ENCODE data around the gene CCDC124.
A peak's percentile ranks its signal among the peaks of the same experiment; 100 is the strongest.

Gene CCDC124

DNA sequence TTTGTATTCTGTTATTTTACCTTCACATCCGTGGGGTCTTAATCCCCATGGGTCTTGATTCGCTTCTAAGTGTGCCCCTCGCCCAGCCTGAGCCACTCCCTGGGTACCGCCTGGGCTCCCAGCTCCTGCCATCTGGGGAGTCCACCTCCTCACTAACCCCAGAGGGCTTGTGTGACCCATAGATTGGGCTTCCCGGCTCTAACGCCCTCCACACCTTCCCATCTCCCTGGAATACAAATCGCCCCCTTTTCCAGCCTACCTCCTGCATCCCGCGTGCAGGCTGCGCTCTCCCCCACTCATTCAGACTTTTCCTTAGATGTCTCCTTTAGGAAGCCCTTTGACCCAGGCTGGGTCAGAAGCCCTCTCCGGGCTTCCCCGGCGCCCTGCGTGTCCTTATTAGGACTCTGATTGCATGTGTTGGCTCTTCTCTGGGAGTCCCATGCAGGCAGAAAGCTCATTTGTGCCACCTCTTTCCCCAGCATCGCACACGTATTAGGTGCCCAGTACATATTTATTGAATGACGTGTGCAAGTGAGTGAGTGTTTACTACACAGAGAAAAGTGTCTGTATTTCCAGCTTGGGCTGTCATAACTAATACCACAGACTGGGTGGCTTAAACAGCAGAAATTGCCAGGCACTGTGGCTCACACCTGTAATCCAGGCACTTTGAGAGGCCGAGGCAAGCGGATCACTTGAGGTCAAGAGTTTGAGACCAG is 757 bp downstream of the CCDC124 start:
- DNase-seq (ENCODE audit: low read depth in 3 of 3): no peak

DNA sequence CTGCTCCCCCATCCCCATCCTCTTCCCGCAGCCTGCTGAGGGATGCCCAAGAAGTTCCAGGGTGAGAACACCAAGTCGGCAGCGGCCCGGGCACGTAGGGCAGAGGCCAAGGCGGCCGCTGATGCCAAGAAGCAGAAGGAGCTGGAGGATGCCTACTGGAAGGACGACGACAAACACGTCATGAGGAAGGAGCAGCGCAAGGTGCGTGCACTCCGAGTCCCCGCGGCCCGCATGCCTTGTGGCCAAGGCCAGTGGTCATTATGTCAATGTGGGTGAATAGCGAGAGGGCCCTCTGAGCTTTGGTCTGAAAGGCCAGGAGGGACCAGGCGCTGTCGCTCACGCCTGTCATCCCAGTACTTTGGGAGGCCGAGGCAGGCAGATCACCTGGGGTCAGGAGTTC is 3.6 kb downstream of the CCDC124 start:
- DNase-seq (ENCODE audit: low read depth in 3 of 3): no peak

DNA sequence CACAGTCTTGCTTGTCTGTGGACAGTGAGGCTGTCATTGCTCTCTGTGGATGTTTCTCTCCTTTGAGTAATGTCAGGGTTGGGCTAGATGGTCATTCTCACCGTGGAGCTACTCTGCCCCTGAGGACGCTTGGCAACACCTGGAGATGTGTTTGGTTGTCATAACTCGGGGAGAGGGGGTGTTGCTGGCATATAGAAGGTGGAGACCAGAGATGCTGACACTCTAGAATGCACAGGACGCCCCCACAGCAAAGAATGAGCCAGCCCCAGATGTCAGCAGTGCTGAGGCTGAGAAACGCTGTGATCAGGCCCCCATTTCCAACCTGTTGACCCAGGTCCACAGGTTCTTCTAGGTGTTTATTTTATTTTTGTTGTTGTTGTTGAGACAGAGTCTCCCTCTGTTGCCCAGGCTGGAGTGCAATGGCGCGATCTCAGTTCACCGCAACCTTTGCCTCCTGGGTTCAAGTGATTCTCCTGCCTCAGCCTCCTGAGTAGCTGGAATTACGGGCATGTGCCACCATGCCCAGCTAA is 4.6 kb downstream of the CCDC124 start:
- DNase-seq (ENCODE audit: low read depth in 3 of 3): no peak

DNA sequence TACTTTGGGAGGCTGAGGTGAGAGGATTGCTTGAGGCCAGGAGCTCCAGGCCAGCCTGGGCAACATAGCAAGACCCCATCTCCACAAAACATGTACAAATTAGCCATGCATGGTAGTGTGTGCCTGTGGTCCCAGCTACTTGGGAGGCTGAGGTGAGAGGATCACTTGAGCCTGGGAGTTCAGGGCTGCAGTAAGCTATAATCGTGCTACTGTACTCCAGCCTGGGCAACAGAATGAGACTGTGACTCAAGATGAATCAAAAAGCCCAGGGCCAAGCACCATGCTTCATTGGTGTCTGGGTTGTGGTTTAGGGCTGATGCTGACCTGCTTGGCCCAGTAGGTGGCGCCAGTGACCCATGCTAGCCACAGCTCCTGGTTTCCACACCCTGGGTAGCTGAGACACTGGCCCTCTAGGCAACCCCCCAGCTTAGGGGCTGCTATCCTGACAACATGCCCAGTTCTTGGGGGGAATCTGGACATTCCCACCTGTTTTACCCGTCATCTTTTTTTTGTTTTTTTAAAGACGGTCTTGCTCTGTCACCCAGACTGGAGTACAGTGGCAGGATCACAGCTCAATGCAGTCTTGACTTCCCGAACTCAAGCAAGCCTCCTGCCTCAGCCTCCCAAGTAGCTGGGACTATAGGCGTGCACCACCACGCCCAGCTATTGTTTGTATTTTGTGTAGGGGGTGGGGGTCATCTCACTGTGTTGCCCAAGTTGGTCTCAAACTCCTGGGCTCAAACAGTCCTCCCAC is 5.5 kb downstream of the CCDC124 start:
- DNase-seq (ENCODE audit: low read depth in 3 of 3): peak; percentile 68 to 84 (median 71)

- no peak for DNase-seq (ENCODE audit: low read depth in 3 of 3)
Observed at GRCh38 chr19:17942181-17942580, 9.4 kb downstream of the CCDC124 start.

GRCh38 chr19:17942582-17943273 is 9.9 kb downstream of the CCDC124 start:
- no peak for DNase-seq (ENCODE audit: low read depth in 3 of 3)

DNA sequence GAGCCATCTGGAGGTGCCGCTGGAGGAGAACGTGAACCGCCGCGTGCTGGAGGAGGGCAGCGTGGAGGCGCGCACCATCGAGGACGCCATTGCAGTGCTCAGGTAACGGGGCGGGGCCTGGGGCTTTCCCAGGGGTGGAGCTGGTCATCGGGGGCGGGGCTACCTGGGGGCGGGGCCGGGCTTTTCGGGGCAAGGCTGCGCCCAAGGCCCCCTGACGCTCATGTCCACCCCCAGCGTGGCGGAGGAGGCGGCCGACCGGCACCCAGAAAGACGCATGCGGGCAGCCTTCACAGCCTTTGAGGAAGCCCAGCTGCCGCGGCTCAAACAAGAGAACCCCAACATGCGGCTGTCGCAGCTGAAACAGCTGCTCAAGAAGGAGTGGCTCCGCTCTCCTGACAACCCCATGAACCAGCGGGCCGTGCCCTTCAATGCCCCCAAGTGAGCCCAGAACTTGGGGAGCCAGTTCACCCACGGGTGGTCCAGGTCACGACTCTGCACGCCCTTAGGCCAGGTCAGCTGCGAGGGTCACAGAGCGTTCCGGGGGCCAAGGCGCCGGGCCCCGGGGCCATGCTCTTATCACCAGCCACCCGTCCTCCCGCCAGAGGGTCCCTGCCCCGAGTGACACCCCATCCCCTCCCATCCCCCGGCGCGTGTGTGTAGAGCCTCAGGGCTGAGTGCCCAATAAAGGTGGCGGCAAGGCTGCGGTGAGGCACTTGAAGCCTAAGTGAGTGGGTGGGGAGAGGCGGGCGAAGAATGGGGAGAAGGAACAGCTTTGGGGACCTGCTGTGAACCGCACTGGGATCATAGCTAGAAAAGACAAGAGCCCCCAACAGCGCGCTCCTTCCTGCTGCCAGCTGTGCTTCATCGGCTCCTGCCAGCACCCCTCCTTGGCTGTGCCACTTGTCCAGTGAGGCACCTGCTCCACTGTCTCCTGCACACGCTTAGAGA is 10.7 kb downstream of the CCDC124 start:
- no peak for DNase-seq (ENCODE audit: low read depth in 3 of 3)

DNA sequence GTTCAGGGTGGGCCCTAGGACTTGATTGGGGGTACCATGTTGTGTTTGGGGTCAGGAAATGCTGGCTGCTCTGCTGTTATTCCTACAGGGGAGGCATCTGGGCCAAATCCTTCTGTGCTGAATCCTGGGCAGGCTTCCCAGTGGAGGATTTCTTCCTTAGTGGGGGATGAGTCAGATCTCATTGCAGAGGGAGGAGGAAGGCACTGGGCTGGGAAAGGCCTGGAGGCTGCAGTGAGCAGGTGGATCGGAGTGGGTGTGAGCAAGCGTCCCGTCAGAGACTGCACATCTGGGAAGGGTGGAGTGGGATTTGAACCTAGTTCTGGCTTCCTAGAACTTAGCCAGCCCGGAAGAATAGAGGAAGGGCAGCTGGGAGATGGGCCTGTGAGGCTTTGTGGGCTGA is 11.5 kb downstream of the CCDC124 start:
- no peak for DNase-seq (ENCODE audit: low read depth in 3 of 3)

DNA sequence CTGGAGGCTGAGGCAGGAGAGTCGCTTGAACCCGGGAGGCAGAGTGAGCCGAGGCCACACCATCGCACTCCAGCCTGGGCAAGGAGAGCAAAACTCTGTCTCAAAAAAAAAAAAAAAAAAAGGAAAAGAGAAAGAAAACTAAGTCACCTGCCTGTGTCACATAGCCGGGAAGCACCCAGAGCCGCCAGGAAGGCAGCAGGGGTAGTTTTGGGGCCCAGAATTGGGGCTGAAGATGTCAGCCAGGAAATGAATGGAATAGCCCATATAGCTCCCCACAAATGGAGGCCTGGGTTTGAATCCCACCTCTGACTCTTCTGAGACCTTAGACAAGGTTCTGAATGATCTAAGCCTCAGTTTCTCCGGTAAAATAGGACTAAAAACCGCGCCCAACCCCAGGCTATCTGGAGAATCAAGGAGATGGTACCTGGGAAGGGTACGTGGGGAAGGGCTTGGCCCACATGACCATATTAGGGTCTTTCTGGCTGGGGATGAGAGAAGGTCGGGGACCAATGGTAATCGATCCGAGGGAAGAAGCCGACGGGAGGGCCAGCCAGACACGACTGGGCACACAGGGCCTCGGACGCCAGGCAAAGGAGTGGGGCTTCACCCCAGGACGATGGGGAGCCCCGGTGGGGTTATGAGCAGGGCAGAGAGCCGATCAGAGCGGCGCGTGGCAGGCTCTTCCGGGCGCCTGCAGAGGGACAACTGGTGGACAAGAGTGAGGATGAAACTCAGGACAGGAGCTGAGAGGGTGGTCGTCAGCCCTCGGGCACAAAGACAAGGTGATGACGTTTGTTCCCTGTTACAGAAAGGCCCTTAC is 14.4 kb downstream of the CCDC124 start:
- DNase-seq (ENCODE audit: low read depth in 3 of 3): no peak

DNA sequence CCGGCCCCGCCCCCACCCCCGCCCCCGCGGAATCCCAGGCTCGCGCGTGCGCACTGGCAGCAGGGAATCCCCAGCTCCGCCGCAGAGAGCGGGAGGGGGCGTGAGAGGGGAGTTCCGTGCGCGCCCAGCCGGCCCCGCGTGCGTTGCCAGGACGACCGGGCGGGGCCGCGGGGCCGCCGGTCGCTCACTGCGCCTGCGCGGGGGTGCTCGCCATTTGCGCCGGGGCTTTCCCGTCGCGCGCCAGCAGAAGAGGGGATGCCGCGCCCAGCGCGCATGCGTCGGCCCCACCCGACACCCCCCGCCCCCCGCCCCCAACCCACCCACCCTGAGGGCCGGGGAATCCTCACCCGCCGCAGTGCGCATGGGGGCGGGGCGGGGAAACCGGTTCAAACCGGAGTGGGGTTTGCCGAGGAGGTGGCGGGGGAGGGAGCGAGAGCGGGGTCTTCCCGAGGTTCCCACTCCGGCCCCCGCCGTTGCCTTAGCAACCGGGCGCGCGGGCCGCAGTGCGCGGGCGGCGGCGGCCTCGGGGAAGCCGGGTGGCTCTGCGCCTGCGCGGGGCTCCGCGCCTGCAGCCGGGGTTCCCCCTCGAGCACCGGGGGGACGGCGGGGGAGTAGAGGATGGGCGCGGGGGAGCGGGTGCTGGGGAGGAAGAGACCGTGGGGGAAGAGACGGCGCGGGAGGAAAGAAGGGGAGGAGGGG is 15.1 kb downstream of the CCDC124 start:
- peak; percentile 83 to 92 (median 92) for DNase-seq (ENCODE audit: low read depth in 3 of 3)

- DNase-seq (ENCODE audit: low read depth in 3 of 3): no peak
Observed at GRCh38 chr19:17948514-17948900, 15.7 kb downstream of the CCDC124 start.

DNA sequence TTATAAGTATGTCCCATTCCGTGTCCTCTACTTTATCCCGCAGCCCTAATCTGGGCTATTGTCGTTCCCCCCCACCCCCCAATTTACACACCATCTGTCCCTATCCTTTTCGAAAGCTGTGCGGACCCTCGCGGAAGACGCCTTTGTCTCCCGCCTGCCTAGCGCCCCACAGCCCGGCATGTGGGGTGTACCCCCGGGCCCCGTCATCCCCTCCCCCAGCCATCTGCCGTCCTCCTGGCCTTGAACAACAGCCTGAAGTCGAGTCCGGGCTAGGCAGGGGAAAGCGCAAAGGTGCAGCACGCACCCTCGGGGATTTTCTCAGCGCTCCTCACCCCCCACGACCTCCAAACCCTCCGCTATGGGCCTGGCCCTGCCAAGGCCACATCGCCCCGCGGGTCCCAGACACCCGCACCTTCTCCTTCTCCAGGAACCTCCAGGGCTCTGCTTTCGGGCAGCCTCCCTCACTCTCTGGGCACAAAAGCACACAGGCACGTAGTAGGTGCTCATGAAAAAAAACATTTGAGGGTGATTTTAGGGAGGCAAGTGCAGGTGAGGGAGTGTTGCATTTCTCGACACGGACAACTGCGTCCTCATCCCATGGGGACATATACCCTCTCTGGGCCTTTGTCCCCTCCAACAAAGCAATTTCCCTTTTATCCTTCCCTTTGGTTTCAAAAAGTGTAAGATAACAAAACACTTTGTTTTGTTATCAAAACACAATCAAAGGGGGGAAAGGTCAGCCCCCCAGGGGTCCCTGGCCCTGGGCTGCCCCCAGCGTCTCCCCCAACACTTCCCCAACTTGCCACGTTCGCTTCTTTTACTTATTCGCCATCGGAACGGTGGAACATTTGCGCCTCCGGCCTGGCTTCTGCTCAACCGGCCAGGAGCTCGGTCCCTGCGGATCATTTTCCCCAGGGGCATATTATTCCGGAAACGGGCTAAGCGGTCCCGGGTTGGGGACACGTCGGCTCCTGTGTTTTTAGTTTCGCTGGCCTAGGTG is 16.4 kb downstream of the CCDC124 start:
- DNase-seq (ENCODE audit: low read depth in 3 of 3): no peak

- DNase-seq (ENCODE audit: low read depth in 3 of 3): no peak
Observed at GRCh38 chr19:17949956-17950309, 17.1 kb downstream of the CCDC124 start.

DNA sequence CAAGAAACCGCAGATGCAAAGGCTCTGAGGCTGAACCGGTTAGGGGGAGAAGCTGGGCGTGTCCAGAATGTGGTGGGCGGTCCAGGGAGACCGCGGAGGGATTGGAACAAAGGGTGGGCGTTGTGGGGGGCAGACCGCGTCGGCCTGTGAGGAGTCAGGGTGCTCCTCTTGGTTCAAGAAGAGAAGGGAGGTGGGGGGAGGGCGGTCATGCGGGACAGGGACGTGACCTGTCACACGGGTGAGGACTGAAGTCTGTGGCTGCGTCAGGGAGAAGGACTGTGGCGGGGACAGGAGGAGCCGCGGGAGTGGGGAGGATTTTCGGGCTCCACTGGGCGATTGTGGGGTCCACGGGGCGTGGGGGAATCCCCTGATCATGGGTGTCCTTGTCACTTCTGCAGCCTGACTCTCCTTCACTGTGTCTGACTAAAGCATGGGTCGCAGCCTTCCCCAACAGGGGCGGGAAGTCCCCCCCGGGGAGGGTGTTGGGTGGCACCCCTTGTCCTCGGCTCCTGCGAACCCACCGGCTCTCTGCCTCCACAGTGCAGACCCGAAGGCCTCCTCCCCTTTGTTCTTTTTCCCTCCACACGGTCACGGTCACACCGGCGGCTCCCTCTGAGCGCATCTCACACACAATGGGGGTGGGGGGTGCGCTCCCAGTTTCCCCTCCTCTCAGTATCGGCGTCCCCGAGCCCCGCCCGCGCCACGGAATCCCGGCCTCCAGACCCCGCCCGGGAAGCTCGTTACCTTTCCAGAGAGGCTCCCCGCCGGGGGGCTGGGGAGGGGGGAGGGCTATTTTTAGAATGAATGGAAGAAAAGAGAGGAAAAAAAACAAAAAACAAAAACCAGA is 17.7 kb downstream of the CCDC124 start:
- DNase-seq (ENCODE audit: low read depth in 3 of 3): peak in 1 of 3 experiments; percentile 32

DNA sequence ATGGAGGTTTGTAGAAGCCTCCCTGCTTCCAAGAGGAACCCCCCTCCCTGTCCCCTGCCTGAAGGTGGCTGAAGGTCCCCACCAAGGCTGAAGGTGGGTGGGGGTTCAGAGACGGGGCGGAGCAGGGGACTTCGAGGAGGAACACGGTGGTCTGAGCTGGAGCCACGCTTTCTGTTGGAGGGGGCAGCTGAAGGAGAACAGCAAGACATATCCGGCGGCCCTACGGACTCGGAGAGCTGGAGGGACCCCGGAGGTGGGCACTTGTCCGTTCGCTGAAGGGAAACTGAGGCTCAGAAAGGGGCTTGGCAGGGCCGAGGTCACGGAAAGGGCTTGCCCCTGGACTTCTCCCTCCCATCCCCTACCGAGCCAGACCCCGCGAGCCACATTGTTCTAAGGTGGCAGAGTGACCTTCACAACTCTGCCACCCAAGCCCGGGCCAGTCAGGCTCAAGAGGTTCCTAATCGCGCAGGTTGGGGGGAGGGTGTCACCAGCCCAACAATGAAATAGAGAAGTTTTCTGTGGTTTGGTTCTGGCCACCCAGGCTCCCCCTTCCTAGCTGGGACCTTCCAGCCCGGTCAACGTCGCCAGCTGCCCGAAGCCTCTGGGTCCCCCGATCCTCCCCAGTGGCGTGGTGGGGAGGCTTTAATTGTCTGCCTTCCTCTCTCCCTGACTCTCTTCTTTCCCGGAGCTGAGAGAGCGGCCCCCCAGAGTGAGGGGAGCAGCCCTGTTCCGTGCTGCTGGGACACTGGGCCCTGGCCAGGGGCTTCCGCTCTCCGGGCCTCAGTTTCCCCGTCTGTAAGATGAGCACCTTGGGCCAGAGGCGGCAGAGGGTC is 18.6 kb downstream of the CCDC124 start:
- DNase-seq (ENCODE audit: low read depth in 3 of 3): no peak

GRCh38 chr19:17951990-17952976 is 19.5 kb downstream of the CCDC124 start:
- no peak for DNase-seq (ENCODE audit: low read depth in 3 of 3)
